Hepatocyte (in vitro differentiated cells): Measurements from ENCODE around the gene RPS5.

Source experiments
- CTCF ChIP-seq: fragments of 200-600 bp; sonication (generic); IDR thresholded peaks from 2 replicates; pipeline ENCODE4 v1.5.1; 2016; ENCODE audit warnings: antibody characterized with exemption, mild to moderate bottlenecking; ENCODE audit not compliant: poor library complexity
- EZH2 ChIP-seq: fragments of 200-600 bp; sonication (generic); IDR thresholded peaks from 2 replicates; pipeline ENCODE4 v1.6.1; 2016; ENCODE audit warnings: antibody characterized with exemption, mild to moderate bottlenecking, borderline replicate concordance
- EZH2phosphoT487 ChIP-seq: fragments of 200-600 bp; sonication (generic); IDR thresholded peaks from one replicate; pipeline ENCODE4 v1.6.1; 2018; ENCODE audit warnings: antibody characterized with exemption, mild to moderate bottlenecking, low read depth, moderate library complexity; ENCODE audit not compliant: unreplicated experiment, severe bottlenecking

GRCh38 chr19:58366585-58367430 is 20.3 kb upstream of the RPS5 start:
- no peak for TF ChIP-seq CTCF
- TF ChIP-seq EZH2 = no peak
- TF ChIP-seq EZH2phosphoT487 = no peak
